Astrocyte of the spinal cord (primary cell): ENCODE results near the gene RABGGTA.

ENCODE experiments used
- DNase-seq: peaks from one replicate; pipeline ENCODE4 v3.0.0; 2011; ENCODE audit warnings: low read depth, low spot score
- H3K4me3 ChIP-seq: 2 replicates; pipeline ENCODE4 v1.5.1; 2011; ENCODE audit warnings: low read depth, mild to moderate bottlenecking, low read length, moderate library complexity
- CTCF ChIP-seq: IDR thresholded peaks from 2 replicates; pipeline ENCODE4 v1.5.1; 2012; ENCODE audit warnings: low read depth, mild to moderate bottlenecking, low read length, inconsistent platforms
- in situ Hi-C: cut with HindIII; loops from 2 replicates; pipeline ENCODE4 v1.10.0; 2017; ENCODE audit warnings: low sequenced_read_pairs

The RABGGTA gene

GRCh38 chr14:24266344-24267244 lies 4.8 kb downstream of the RABGGTA start:
- DNase-seq, result no peak
- no peak for TF ChIP-seq CTCF
- in situ Hi-C loops, result no loop called here
- no peak overlapping the region for H3K4me3 ChIP-seq

GRCh38 chr14:24264298-24264697 lies 7.1 kb downstream of the RABGGTA start:
- no peak overlapping the region for H3K4me3 ChIP-seq
- TF ChIP-seq CTCF, result no peak
- no peak for DNase-seq
- in situ Hi-C loops, result no loop called here

- in situ Hi-C loops, result no loop called here
- DNase-seq, result no peak
- no peak overlapping the region for H3K4me3 ChIP-seq
- no peak for TF ChIP-seq CTCF
Measured at GRCh38 chr14:24263848-24264247, 7.5 kb downstream of the RABGGTA start.

GRCh38 chr14:24262821-24263733 lies 8.3 kb downstream of the RABGGTA start, which contains the start of gene TGM1:
Gene TGM1 (minus strand): TSS chr14:24263177. CDS start chr14:24262352, 825 bp downstream.
- no peak for DNase-seq
- H3K4me3 ChIP-seq, result no peak within 1 kb of the TSS
- no peak for TF ChIP-seq CTCF
- in situ Hi-C loops, result no loop called here

- no peak for TF ChIP-seq CTCF
Measured at GRCh38 chr14:24261969-24262327, 9.4 kb downstream of the RABGGTA start.

GRCh38 chr14:24261256-24261968 lies 10.0 kb downstream of the RABGGTA start:
- H3K4me3 ChIP-seq, result no peak overlapping the region
- TF ChIP-seq CTCF, result no peak
- DNase-seq, result no peak
- in situ Hi-C loops, result no loop called here

More at GRCh38 chr14:24261969-24262327, 9.4 kb downstream of the RABGGTA start:
- H3K4me3 ChIP-seq, result no peak overlapping the region
- in situ Hi-C loops, result no loop called here
- DNase-seq, result no peak
